GF-D8 (cell line): Measurements from ENCODE around the gene SYNRG.
A peak's percentile ranks its signal among the peaks of the same experiment; 100 is the strongest.

Experiments
- DNase-seq: peaks from one replicate; lab custom pipeline; 2025; lab: John Stamatoyannopoulos, UW

SYNRG gene

DNA sequence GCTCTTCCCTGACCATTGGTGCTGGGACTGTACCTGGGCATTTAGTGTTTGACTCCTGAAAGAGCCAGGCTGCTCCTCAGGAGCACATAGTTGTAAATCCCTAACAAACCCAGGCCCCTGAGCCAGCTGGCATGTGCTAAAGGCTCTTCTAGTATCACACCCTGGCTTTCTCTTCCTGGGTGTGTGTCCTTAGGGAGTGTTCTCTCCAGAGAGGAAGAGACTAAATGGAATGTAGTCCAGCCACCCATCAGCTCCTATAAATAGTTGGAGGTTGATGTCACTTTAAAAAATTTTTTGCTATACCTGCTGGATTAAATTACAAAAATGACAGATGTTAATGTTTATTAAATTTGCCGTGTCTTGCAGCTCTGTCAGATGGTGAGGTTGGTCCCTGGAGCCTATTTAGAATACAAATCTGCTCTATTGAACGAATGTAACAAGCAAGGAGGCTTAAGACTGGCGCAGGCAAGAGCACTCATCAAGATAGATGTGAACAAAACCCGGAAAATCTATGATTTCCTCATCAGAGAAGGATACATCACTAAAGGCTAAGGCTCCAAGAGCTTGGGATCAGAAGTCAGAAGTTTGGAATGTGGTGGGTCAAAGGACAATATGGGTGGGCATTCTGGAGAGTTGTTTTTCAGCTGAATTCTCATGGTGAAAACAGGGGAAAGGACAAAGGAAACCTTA lies 132.6 kb downstream of the SYNRG start:
- no peak for DNase-seq

DNA sequence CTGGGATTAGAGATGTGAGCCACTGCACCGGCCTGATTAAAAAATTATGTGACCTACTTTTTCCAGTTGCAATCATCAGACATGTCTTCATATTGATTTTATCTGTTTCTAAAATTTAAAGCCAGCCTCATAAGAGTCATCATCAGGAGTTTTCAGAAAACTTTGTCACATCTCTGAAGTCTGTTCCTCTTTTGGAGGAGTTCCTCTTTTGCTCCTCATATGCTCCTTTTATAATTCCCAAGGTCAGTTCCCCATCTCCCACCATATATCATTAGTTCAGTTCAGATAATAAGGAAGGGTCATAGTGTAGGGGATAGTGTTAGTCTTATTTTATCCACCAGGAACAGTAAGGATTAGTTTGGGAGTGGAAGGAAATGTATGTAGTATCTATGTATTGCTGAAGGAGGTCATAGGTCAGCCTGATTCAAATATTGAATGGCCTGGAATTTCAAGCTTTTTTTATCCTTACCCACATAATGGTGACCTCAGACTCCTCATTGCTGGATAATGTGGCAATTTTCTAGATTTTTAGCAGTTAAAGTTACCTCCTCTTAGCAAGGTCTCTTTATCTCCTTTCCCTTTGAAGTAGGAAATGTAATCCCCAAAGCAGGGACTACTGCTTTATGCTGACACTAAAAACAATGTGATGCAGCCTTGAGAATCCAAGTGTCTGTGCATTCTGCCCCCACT lies 133.3 kb downstream of the SYNRG start:
- peak; percentile 20 for DNase-seq

DNA sequence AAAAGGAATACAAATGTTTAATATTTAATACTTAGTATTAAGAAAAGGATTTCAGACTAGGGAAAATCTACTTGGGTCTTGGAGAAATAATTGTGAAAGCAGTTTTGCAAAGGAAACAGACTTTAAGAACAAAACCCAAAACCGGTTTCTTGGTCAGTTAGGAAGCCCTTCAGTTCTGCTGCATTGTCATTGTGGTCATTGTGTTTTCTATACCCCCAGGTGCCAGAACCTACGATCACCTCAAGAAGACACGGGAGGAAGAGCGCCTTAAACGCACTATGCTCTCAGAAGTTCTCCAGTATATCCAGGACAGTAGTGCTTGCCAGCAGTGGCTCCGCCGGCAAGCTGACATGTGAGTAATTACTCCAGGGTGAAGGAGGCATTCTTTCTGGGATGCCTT lies 139.0 kb downstream of the SYNRG start:
- no peak for DNase-seq

DNA sequence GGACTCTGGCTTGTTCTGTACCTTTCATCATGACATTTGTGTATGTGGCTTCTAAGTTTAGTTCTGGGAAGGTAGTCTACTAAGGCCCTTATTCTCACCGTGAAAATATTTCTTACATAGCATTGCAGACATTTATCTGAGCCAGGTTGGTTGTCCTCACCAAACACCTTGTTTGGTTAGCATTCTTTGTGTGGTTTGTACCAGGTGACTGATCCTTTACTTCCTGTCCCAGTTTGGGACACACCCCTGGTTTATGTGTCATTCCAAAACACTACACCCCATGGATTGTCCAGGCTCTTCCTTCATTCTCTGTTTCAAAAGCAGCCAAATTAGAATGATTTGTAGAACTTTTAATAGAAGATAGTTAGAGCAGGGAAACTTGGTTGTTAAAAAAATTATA lies 142.7 kb downstream of the SYNRG start:
- DNase-seq: no peak

DNA sequence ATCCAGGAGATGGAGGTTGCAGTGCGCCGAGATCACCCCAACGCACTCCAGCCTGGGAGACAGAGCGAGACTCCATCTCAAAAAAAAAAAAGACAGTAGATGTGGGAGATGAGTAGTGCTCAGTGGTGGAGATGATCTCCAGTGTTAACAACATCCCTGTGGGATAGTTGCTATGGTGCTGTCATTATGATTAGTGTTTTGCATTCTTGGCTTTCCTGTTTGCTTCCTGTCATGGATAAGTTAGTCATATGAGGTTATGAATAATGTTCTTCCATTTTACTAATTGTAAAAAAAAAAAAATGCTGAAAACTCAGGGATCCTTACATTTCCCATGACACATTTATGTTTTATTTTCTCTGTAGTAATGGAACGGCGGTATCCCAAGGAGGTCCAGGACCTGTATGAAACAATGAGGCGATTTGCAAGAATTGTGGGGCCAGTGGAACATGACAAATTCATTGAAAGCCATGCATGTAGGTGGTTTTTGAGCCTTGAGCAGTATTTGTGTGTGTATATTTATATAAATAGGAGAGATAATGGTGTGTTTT lies 144.1 kb downstream of the SYNRG start:
- DNase-seq: no peak
